NCI-H2196 treated with DMSO at 0.1 percent for 48 hours (cell line): ENCODE data around the gene MAGI3.

Experiments
- DNase-seq: peaks from one replicate; lab custom pipeline; 2025; ENCODE audit not compliant: unreplicated experiment; lab: John Stamatoyannopoulos, UW

Gene MAGI3

GRCh38 chr1:113389953-113390834 is at the start of gene MAGI3:
Gene MAGI3, plus strand, starts transcription at chr1:113390515. Its CDS starts 519 bp downstream, at chr1:113391034.
- peak; percentile 96 for DNase-seq

GRCh38 chr1:113353580-113353979 is 36.7 kb upstream of the MAGI3 start:
- DNase-seq = no peak

GRCh38 chr1:113363935-113364334 is 26.4 kb upstream of the MAGI3 start:
- no peak for DNase-seq

- no peak for DNase-seq
Observed at GRCh38 chr1:113369040-113369439, 21.3 kb upstream of the MAGI3 start.

GRCh38 chr1:113369699-113370098 is 20.6 kb upstream of the MAGI3 start:
- no peak for DNase-seq

GRCh38 chr1:113370868-113371267 is 19.4 kb upstream of the MAGI3 start:
- no peak for DNase-seq

GRCh38 chr1:113372546-113372945 is 17.8 kb upstream of the MAGI3 start:
- no peak for DNase-seq

GRCh38 chr1:113373644-113374043 is 16.7 kb upstream of the MAGI3 start:
- DNase-seq = no peak

GRCh38 chr1:113375878-113376277 is 14.4 kb upstream of the MAGI3 start:
- DNase-seq = no peak

GRCh38 chr1:113380075-113380474 is 10.2 kb upstream of the MAGI3 start:
- DNase-seq = no peak

- DNase-seq = no peak
Observed at GRCh38 chr1:113388017-113388620, 2.2 kb upstream of the MAGI3 start.

- DNase-seq = peak; percentile 17
Observed at GRCh38 chr1:113388621-113389358, 1.5 kb upstream of the MAGI3 start.

GRCh38 chr1:113389359-113389952 is 859 bp upstream of the MAGI3 start:
- DNase-seq = no peak

- no peak for DNase-seq
Observed at GRCh38 chr1:113390871-113391648, 745 bp downstream of the MAGI3 start.

GRCh38 chr1:113391649-113392271 is 1.4 kb downstream of the MAGI3 start:
- DNase-seq = peak; percentile 30

GRCh38 chr1:113392541-113393128 is 2.3 kb downstream of the MAGI3 start:
- DNase-seq = no peak

- DNase-seq = no peak
Observed at GRCh38 chr1:113394043-113394862, 3.9 kb downstream of the MAGI3 start.

- no peak for DNase-seq
Observed at GRCh38 chr1:113394863-113395259, 4.5 kb downstream of the MAGI3 start.

- DNase-seq = no peak
Observed at GRCh38 chr1:113396102-113396501, 5.8 kb downstream of the MAGI3 start.
